ENCODE measurements around the gene NFRKB. TPM values are rescaled to one million over a fixed set of nuclear protein-coding genes. Genes with fewer than 3 reads are reported as not detected.

NFRKB gene
- polyA plus RNA-seq, 1 experiment = 12.7 TPM

GRCh38 chr11:129918361-129918760 is 23.0 kb upstream of the NFRKB start:
- H3K9me3 ChIP-seq (ENCODE audit: control insufficient read depth, insufficient read depth, low read length) = no peaks in the 10 kb centered on the region
- POLR2A ChIA-PET = no interaction called here
- CTCF ChIA-PET = interaction anchor here (16.5 kb wide), 1 partner anchor 215 kb away, joined by 395 read pairs; no protein-coding TSS in a partner anchor
- no peak for DNase-seq (ENCODE audit: low read depth, low spot score)
- TF ChIP-seq, protein P1, sequence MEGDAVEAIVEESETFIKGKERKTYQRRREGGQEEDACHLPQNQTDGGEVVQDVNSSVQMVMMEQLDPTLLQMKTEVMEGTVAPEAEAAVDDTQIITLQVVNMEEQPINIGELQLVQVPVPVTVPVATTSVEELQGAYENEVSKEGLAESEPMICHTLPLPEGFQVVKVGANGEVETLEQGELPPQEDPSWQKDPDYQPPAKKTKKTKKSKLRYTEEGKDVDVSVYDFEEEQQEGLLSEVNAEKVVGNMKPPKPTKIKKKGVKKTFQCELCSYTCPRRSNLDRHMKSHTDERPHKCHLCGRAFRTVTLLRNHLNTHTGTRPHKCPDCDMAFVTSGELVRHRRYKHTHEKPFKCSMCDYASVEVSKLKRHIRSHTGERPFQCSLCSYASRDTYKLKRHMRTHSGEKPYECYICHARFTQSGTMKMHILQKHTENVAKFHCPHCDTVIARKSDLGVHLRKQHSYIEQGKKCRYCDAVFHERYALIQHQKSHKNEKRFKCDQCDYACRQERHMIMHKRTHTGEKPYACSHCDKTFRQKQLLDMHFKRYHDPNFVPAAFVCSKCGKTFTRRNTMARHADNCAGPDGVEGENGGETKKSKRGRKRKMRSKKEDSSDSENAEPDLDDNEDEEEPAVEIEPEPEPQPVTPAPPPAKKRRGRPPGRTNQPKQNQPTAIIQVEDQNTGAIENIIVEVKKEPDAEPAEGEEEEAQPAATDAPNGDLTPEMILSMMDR (IDR thresholded peaks at IDR 0.05; ENCODE audit: low read depth, low read length) = no peak
- H3K27me3 ChIP-seq (ENCODE audit: control insufficient read depth, insufficient read depth, low read length) = no peaks in the 10 kb centered on the region
- no peak overlapping the region for H3K4me3 ChIP-seq (ENCODE audit: low read depth, low read length)
- no peak overlapping the region for H3K27ac ChIP-seq (ENCODE audit: low read depth, low read length)

DNA sequence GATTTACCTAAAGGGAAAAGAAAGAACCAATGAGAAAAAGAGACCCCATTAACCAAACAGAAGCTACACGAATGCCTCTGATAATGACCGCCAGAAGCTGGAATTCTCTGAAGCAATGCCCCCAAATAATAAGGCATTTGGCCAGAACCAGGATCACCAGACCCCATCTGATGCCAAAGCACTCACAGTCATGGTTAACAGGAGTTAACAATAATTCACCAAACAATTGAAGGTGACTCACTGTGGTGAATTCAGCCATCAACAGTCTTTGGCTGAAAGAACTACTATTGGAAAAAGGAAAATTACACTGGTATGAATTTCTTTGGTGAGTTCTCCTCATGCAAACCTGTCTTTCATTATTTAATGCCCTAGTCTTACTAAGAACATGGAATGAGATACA is 21.9 kb upstream of the NFRKB start:
- no peak for DNase-seq (ENCODE audit: low read depth, low spot score)
- TF ChIP-seq, protein P1 (IDR thresholded peaks at IDR 0.05; ENCODE audit: low read depth, low read length) = no peak
- CTCF ChIA-PET = interaction anchor here (16.5 kb wide), 1 partner anchor 216 kb away, joined by 395 read pairs; no protein-coding TSS in a partner anchor

DNA sequence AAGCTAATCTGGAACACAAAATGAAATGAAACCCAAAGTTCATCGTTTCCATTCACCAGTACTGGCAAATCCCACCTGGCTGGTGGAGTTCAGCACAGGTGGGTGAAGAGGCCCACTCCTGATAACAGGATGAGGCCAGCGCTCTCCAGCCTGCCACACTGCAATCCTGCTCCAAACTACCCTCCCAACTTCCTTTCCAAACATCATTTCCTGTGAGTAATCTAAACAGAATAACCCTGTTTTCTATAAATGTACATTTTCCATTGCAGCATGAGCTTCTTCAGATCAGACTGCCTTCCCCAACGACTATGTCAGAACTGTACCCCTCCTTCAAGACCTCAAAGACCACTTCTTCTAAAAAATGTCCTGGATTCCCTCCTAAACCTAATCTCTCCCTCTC is 15.9 kb upstream of the NFRKB start:
- TF ChIP-seq, protein P1 (IDR thresholded peaks at IDR 0.05; ENCODE audit: low read depth, low read length) = no peak
- H3K4me3 ChIP-seq (ENCODE audit: low read depth, low read length) = no peak overlapping the region
- ChIA-PET CTCF (interaction anchor here (1.0 to 5.3 kb wide), 3 partner anchors 11 to 221 kb away, joined by 3 to 31 read pairs (median 23); no protein-coding TSS in a partner anchor), POLR2A (no interaction called here)
- no peak for DNase-seq (ENCODE audit: low read depth, low spot score)
- H3K27me3 ChIP-seq (ENCODE audit: control insufficient read depth, insufficient read depth, low read length) = no peaks in the 10 kb centered on the region
- H3K9me3 ChIP-seq (ENCODE audit: control insufficient read depth, insufficient read depth, low read length) = no peaks in the 10 kb centered on the region
- no peak overlapping the region for H3K27ac ChIP-seq (ENCODE audit: low read depth, low read length)

More for the DNA sequence above, 21.9 kb upstream of the NFRKB start:
- Histone ChIP-seq H3K4me3 (ENCODE audit: low read depth, low read length) (no peak overlapping the region), H3K27ac (ENCODE audit: low read depth, low read length) (no peak overlapping the region), H3K27me3 (ENCODE audit: control insufficient read depth, insufficient read depth, low read length) (no peaks in the 10 kb centered on the region), H3K9me3 (ENCODE audit: control insufficient read depth, insufficient read depth, low read length) (no peaks in the 10 kb centered on the region)
- POLR2A ChIA-PET = no interaction called here

- POLR2A ChIA-PET = no interaction called here
- CTCF ChIA-PET = interaction anchor here (0.8 to 5.3 kb wide), 3 partner anchors 13 to 222 kb away, joined by 3 to 31 read pairs (median 3); no protein-coding TSS in a partner anchor
- DNase-seq (ENCODE audit: low read depth, low spot score) = no peak
Measured at GRCh38 chr11:129910360-129910759, 15.0 kb upstream of the NFRKB start.

GRCh38 chr11:129905402-129905801 is 10.0 kb upstream of the NFRKB start:
- H3K27ac ChIP-seq (ENCODE audit: low read depth, low read length) = no peak overlapping the region
- POLR2A ChIA-PET = no interaction called here
- no peak for DNase-seq (ENCODE audit: low read depth, low spot score)
- no peak overlapping the region for H3K4me3 ChIP-seq (ENCODE audit: low read depth, low read length)
- CTCF ChIA-PET = interaction anchor here (1.3 kb wide), 1 partner anchor 227 kb away, joined by 6 read pairs; no protein-coding TSS in a partner anchor
- no peaks in the 10 kb centered on the region for H3K27me3 ChIP-seq (ENCODE audit: control insufficient read depth, insufficient read depth, low read length)
- TF ChIP-seq, protein P1 (IDR thresholded peaks at IDR 0.05; ENCODE audit: low read depth, low read length) = no peak
- H3K9me3 ChIP-seq (ENCODE audit: control insufficient read depth, insufficient read depth, low read length) = no peaks in the 10 kb centered on the region

More at GRCh38 chr11:129910360-129910759, 15.0 kb upstream of the NFRKB start:
- Histone ChIP-seq H3K9me3 (ENCODE audit: control insufficient read depth, insufficient read depth, low read length) (no peaks in the 10 kb centered on the region), H3K4me3 (ENCODE audit: low read depth, low read length) (no peak overlapping the region), H3K27ac (ENCODE audit: low read depth, low read length) (no peak overlapping the region), H3K27me3 (ENCODE audit: control insufficient read depth, insufficient read depth, low read length) (no peaks in the 10 kb centered on the region)
- TF ChIP-seq, protein P1 (IDR thresholded peaks at IDR 0.05; ENCODE audit: low read depth, low read length) = no peak

All from AG04450 (cell line).